Measurements from ENCODE around the gene CHAD. TPM values are rescaled to one million over a fixed set of nuclear protein-coding genes. Genes with fewer than 3 reads are reported as not detected.

CHAD gene
- total and polyA plus RNA-seq, 8 donors: 0.45 to 12.0 (median 4.9) TPM; not detected in 1

- intact Hi-C loops (cut with DNase I; ENCODE audit: low total_unique reads): no loop called here
- H3K9me3 ChIP-seq: no peaks in the 10 kb centered on the region
Observed at GRCh38 chr17:50508573-50509460, 40.1 kb upstream of the CHAD start.

GRCh38 chr17:50507871-50508572 is 39.3 kb upstream of the CHAD start, which contains the start of gene MYCBPAP:
Gene MYCBPAP (plus strand): TSS chr17:50508439. CDS start chr17:50508675, 236 bp downstream.
- Histone ChIP-seq H3K36me3 (no peaks in the 10 kb centered on the region), H3K4me3 (peak within 1 kb of the TSS; percentile 57 to 63 (median 60)), H3K27ac (peak within 1 kb of the TSS; percentile 37 to 89 (median 75)), H3K9me3 (no peaks in the 10 kb centered on the region), H3K27me3 (no peaks in the 10 kb centered on the region), H3K4me1 (peaks cover 11 to 31% (median 18%) of the 10 kb centered on the region in 4 donors)
- DNase-seq: peak; percentile 87 to 96
- peak; percentile 38 to 63 (median 49) for TF ChIP-seq POLR2AphosphoS5 (IDR thresholded peaks at IDR 0.05)
- TF ChIP-seq EP300 (IDR thresholded peaks at IDR 0.05): no peak
- 9 to 24% (median 12%) methylated on average over 16 to 66 of the region's 66 CpGs for WGBS, 5 donors
- intact Hi-C loops (cut with DNase I; ENCODE audit: low total_unique reads): no loop called here

More at GRCh38 chr17:50508573-50509460, 40.1 kb upstream of the CHAD start:
- H3K27ac ChIP-seq: peak overlapping the region; percentile 37 to 89 (median 75)
- peaks cover 11 to 37% (median 21%) of the 10 kb centered on the region in 4 donors for H3K4me1 ChIP-seq
- 25 to 41% (median 35%) methylated on average over 24 to 32 of the region's 32 CpGs for WGBS, 5 donors
- no peaks in the 10 kb centered on the region for H3K27me3 ChIP-seq
- TF ChIP-seq POLR2A (IDR thresholded peaks at IDR 0.05) (no peak), CTCF (IDR thresholded peaks at IDR 0.05) (peak in 1 of 7 experiments; percentile 20), POLR2AphosphoS5 (IDR thresholded peaks at IDR 0.05) (no peak), EP300 (IDR thresholded peaks at IDR 0.05) (no peak)
- DNase-seq: peak in 1 of 2 donors; percentile 42
- peak overlapping the region; percentile 57 to 63 (median 60) for H3K4me3 ChIP-seq
- no peaks in the 10 kb centered on the region for H3K36me3 ChIP-seq

- H3K9me3 ChIP-seq: no peaks in the 10 kb centered on the region
- intact Hi-C loops (cut with DNase I; ENCODE audit: low total_unique reads): no loop called here
- H3K27ac ChIP-seq: peak overlapping the region in 1 of 5 donors; percentile 13
- H3K36me3 ChIP-seq: no peaks in the 10 kb centered on the region
- H3K27me3 ChIP-seq: no peaks in the 10 kb centered on the region
- H3K4me3 ChIP-seq: no peak overlapping the region
- 79 to 93% (median 87%) methylated on average over 4 to 7 of the region's 7 CpGs for WGBS, 5 donors
- DNase-seq: no peak
- peaks cover 11 to 27% (median 18%) of the 10 kb centered on the region in 4 donors for H3K4me1 ChIP-seq
- no peak for TF ChIP-seq EP300 (IDR thresholded peaks at IDR 0.05)
- no peak for TF ChIP-seq POLR2AphosphoS5 (IDR thresholded peaks at IDR 0.05)
- no peak for TF ChIP-seq CTCF (IDR thresholded peaks at IDR 0.05)
- TF ChIP-seq POLR2A (IDR thresholded peaks at IDR 0.05): no peak
Observed at GRCh38 chr17:50506298-50506697, 37.6 kb upstream of the CHAD start.

GRCh38 chr17:50505591-50506130 is 37.0 kb upstream of the CHAD start:
- Histone ChIP-seq H3K36me3 (no peaks in the 10 kb centered on the region), H3K27me3 (no peaks in the 10 kb centered on the region), H3K4me3 (no peak overlapping the region), H3K9me3 (no peaks in the 10 kb centered on the region), H3K4me1 (peaks cover 11 to 22% (median 17%) of the 10 kb centered on the region in 4 donors), H3K27ac (peak overlapping the region in 2 of 5 donors; percentile 6 to 13)
- intact Hi-C loops (cut with DNase I; ENCODE audit: low total_unique reads): no loop called here
- 55 to 63% (median 58%) methylated on average over 7 of the region's 7 CpGs for WGBS, 5 donors
- TF ChIP-seq CTCF (IDR thresholded peaks at IDR 0.05): no peak
- TF ChIP-seq EP300 (IDR thresholded peaks at IDR 0.05): no peak
- no peak for DNase-seq
